Measurements from ENCODE around the gene ERAL1. TPM values are rescaled to one million over a fixed set of nuclear protein-coding genes. Genes with fewer than 3 reads are reported as not detected.

ERAL1 gene
- total and polyA plus RNA-seq, 2 of the 13 experiments (the other 11 are each of a cell fraction or from before 2014, with no cell fraction given) = 46.9 to 72.2 TPM

- TF ChIP-seq ZNF33B (CRISPR knock-in tag; IDR thresholded peaks at IDR 0.05) = no peak
- no peak for TF ChIP-seq ZBTB34 (CRISPR knock-in tag; IDR thresholded peaks at IDR 0.05)
- no peak for TF ChIP-seq KDM4B (CRISPR knock-in tag; IDR thresholded peaks at IDR 0.05)
- TF ChIP-seq FOXJ3 (CRISPR knock-in tag; IDR thresholded peaks at IDR 0.05; ENCODE audit: borderline replicate concordance) = no peak
Observed at GRCh38 chr17:28862561-28862960, 7.7 kb downstream of the ERAL1 start (continued).

GRCh38 chr17:28863953-28864352 lies 9.1 kb downstream of the ERAL1 start:
- ATAC-seq (no peak), FAIRE-seq (no peak), DNase-seq (ENCODE audit: low spot score) (no peak)
- no peak overlapping the region for H2AFZ ChIP-seq (ENCODE audit: low read length)
- H3K4me1 ChIP-seq (ENCODE audit: insufficient read depth, low read length) = peaks cover 30% of the 10 kb centered on the region
- H3K27ac ChIP-seq (ENCODE audit: extremely low read length, insufficient read depth, low read length) = no peak overlapping the region
- POLR2A ChIA-PET = no interaction called here
- H3K27me3 ChIP-seq (ENCODE audit: control insufficient read depth in 1 of 2, insufficient read depth in 2 of 2, low read length in 2 of 2) = no peaks in the 10 kb centered on the region
- in situ Hi-C loops (cut with HindIII; ENCODE audit: extremely low pct_ligation_motif_present, low pct_unique_long_range_greater_than_20kb) (no loop called here), intact Hi-C loops (cut with micrococcal nuclease; ENCODE audit: unreplicated experiment) (no loop called here)
- H3K79me2 ChIP-seq (ENCODE audit: insufficient read depth, low read length) = no peaks in the 10 kb centered on the region
- no peak for TF ChIP-seq ZSCAN30 (CRISPR knock-in tag; IDR thresholded peaks at IDR 0.05)
- 93% methylated on average over 1 of the region's 1 CpG for WGBS (ENCODE audit: low lambda C conversion rate)
- H3K9ac ChIP-seq (ENCODE audit: insufficient read depth, low read depth, low read length) = no peak overlapping the region
- peaks cover 8 to 10% of the 10 kb centered on the region in 2 experiments; a peak in 4 of 5 replicates for H3K36me3 ChIP-seq (replicated peaks in 1 of 2; ENCODE audit: control insufficient read depth in 1 of 2, insufficient read depth in 2 of 2, low read length in 2 of 2)
- no TSS peak for BruUV-seq (replicated peaks)
- H3K9me3 ChIP-seq (ENCODE audit: low read length) = no peaks in the 10 kb centered on the region
- H4K20me1 ChIP-seq (ENCODE audit: insufficient read depth, low read length) = no peaks in the 10 kb centered on the region
- CTCF ChIA-PET (ENCODE audit: low intra/inter-chr PET ratio, low total read pairs) = no interaction called here
- no peak overlapping the region for H3K4me3 ChIP-seq (replicated peaks in 1 of 3; ENCODE audit: insufficient read depth in 1 of 3, low read depth in 2 of 3, low read length in 3 of 3)
- no peak overlapping the region for H3K4me2 ChIP-seq (ENCODE audit: low read depth, low read length)

Measured in HepG2 (cell line).